ENCODE measurements around the gene BICRAL.

The BICRAL gene

DNA sequence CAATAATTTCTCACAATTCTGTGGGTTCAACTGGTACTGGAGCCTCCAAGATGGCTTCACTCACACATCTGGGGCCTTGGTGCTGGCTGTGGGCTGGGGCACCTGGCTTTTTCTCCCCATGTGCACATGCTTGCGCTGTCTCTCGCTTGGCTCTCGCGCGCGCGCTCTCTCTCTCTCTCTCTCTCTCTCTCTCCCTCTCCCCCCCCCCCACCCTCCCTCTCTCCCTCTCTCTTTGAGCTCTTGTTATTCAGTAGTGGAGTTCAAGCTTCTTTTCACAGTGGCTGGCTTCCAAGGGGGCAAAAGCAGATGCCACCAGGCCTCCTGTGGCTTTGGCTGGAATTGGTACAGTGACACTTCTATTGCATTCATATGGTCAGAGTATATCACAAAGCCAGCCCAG lies 25.1 kb upstream of the BICRAL start:
- H3K4me3 ChIP-seq (replicated peaks; ENCODE audit: low read depth, low read length) = no peak overlapping the region
- DNase-seq (ENCODE audit: low read depth) = no peak
- TF ChIP-seq, protein P1, sequence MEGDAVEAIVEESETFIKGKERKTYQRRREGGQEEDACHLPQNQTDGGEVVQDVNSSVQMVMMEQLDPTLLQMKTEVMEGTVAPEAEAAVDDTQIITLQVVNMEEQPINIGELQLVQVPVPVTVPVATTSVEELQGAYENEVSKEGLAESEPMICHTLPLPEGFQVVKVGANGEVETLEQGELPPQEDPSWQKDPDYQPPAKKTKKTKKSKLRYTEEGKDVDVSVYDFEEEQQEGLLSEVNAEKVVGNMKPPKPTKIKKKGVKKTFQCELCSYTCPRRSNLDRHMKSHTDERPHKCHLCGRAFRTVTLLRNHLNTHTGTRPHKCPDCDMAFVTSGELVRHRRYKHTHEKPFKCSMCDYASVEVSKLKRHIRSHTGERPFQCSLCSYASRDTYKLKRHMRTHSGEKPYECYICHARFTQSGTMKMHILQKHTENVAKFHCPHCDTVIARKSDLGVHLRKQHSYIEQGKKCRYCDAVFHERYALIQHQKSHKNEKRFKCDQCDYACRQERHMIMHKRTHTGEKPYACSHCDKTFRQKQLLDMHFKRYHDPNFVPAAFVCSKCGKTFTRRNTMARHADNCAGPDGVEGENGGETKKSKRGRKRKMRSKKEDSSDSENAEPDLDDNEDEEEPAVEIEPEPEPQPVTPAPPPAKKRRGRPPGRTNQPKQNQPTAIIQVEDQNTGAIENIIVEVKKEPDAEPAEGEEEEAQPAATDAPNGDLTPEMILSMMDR (IDR thresholded peaks at IDR 0.05; ENCODE audit: low read length, missing control alignments) = no peak

DNA sequence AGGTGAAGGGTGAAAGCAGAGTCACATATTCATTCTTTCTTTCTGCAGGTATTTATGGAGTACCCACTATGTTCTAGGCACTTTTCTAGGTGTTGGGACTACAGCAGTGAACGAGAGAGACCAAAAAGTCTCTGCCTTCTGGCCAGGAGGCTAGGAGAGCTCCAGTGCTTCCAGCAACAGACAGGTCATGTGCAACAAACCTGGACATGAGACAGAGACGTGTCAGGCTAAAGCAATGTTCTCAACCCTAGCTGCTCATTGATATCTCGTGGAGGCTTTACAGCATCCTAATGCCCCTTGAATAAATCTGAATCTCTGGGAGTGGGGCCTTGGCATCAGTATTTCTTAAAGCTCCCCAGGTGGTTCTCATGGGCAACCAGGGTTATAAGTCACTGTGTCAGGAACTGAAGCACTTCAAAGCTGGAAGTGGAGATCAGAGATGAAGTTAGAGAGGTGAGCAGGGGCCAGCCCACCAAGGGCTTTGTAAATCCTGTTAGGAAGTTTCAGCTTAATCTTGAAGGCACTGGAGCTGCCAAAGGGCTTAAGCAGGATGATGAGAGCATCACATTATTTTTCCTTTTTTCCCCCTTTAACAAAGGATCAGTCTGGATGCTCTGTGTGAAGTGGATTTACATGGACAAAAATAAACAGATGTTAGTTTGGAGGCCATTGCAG lies 23.0 kb upstream of the BICRAL start:
- no peak for DNase-seq (ENCODE audit: low read depth)
- no peak overlapping the region for H3K4me3 ChIP-seq (replicated peaks; ENCODE audit: low read depth, low read length)

DNA sequence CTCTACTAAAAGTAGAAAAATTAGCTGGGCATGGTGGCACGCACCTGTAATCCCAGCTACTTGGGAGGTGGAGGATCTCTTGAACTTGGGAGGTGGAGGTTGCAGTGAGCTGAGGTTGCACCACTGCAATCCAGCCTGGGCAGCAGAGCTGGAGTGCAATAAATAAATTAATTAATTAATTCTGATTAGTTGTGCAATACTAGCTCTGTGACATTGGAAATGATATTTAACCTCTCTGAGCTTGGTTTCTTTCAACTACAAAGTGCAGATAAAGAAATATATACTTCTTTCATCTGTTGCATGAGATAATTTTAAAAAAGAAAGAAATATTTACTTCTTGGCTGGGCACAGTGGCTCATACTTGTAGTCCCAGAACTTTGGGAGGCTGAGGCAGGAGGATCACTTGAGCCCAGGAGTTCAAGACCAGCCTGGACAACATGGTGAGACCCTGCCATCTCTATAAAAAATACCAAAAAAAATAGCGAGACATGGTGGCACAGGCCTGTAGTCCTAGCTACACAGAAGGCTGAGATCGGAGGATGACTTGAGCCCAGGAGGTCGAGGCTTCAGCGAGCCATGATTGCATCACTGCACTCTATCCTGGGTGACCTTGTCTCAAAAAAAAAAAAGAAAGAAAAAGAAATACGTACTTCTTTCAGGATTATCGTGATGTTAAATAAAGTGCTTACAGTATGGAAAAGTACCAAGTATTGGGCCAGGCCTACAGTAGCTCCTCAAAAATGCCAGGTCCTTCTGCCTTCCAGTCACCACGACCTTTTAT lies 20.4 kb upstream of the BICRAL start:
- H3K4me3 ChIP-seq (replicated peaks; ENCODE audit: low read depth, low read length) = no peak overlapping the region
- TF ChIP-seq, protein P1 (IDR thresholded peaks at IDR 0.05; ENCODE audit: low read length, missing control alignments) = no peak
- no peak for DNase-seq (ENCODE audit: low read depth)

More for the DNA sequence above, 23.0 kb upstream of the BICRAL start:
- TF ChIP-seq, protein P1 (IDR thresholded peaks at IDR 0.05; ENCODE audit: low read length, missing control alignments) = no peak

DNA sequence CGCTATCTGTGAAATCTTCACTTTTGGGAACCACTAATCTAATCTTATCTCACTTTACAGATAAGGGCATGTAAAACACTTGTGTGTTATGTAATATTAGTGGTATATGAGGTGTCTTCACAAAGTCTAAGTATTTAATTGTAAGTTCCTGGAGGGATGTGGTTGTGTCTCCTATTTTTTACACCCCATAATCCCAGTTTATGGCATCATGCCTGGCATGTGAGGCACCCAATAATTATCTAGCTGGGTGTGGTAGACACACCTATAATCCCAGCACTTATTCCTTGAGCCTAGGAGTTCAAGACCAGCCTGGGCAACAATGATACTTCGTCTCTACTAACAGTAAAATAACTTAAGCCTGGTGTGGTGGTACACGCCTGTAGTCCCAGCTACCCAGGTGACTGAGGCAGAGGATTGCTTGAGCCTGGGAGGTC lies 19.4 kb upstream of the BICRAL start:
- no peak for DNase-seq (ENCODE audit: low read depth)
- TF ChIP-seq, protein P1 (IDR thresholded peaks at IDR 0.05; ENCODE audit: low read length, missing control alignments) = no peak
- H3K4me3 ChIP-seq (replicated peaks; ENCODE audit: low read depth, low read length) = no peak overlapping the region

DNA sequence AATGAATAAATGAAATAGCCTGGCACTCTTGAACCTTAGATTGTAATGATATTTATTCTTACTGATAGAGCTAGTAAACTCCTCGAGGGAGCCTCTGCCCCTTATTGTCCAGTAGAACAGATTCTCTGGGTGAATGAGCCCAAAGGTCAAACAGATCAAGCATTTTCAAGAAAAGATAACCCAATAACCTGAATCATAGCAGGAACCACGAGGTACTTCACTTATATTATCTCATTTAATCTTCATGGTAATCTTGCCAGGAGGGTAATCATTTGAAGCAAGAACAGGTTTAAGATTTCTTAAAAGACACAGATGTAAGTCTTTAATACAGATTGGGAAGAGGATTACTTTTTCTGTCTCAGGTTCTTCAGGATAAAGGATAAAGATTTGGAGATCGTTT lies 18.9 kb upstream of the BICRAL start:
- TF ChIP-seq, protein P1 (IDR thresholded peaks at IDR 0.05; ENCODE audit: low read length, missing control alignments) = no peak
- H3K4me3 ChIP-seq (replicated peaks; ENCODE audit: low read depth, low read length) = no peak overlapping the region
- DNase-seq (ENCODE audit: low read depth) = no peak

DNA sequence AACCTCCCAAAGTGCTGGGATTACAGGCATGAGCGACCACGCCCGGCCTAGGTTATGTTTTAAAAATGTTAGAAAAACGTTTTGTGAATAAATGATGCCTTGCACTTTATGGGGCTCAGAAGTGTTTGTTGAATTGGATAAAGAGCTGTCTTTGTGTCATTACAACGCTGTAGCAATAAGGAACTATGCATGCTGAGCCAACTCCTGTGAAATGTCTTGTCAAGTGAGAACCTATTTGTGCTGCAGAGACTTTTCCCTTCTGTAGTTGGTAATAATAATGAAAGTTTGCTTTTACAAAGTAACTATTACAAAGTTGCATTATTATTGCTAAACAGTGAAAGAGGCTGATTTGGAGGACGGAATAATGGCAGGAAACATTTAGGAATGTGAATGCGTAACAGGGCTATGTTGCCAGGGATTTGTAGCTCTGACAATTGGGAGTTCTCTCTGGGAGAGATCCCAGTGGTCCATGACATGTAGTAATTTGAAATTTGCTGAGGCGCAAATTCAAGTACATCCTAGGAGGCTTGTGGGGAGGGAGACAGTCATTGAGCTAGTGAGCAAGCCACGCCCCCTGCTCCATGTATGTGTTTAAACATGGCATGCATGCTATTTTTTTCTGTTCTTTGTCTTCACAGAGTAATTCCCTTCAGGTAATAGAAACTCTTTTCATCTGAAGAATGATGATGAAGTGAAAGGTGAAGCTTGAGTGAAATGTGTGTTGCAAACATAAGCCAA lies 16.8 kb upstream of the BICRAL start:
- DNase-seq (ENCODE audit: low read depth) = peak; percentile 15
- TF ChIP-seq, protein P1 (IDR thresholded peaks at IDR 0.05; ENCODE audit: low read length, missing control alignments) = no peak
- H3K4me3 ChIP-seq (replicated peaks; ENCODE audit: low read depth, low read length) = no peak overlapping the region
